Trophoblast cell (in vitro differentiated cells and primary cell): ENCODE results near the gene HOXA6.

Experiments used
- DNase-seq, 2 donors: peaks; one replicate each; pipeline ENCODE4 v3.0.0-alpha.2; 2016
- H2AFZ ChIP-seq: 2 replicates; pipeline ENCODE4 v1.6.1; 2013; ENCODE audit warnings: low read length, moderate library complexity, mild to moderate bottlenecking; ENCODE audit not compliant: insufficient read depth, poor library complexity
- H2AK5ac ChIP-seq: 2 replicates; pipeline ENCODE4 v1.6.1; 2013; ENCODE audit warnings: mild to moderate bottlenecking, low read length
- H2BK120ac ChIP-seq: 2 replicates; pipeline ENCODE4 v1.6.1; 2013; ENCODE audit warnings: low read length, mild to moderate bottlenecking, moderate library complexity; ENCODE audit not compliant: insufficient read depth, poor library complexity
- H2BK12ac ChIP-seq: 2 replicates; pipeline ENCODE4 v1.6.1; 2013; ENCODE audit warnings: mild to moderate bottlenecking, low read length, moderate library complexity
- H2BK5ac ChIP-seq: 2 replicates; pipeline ENCODE4 v1.6.1; 2013; ENCODE audit warnings: low read length, low read depth, moderate library complexity, mild to moderate bottlenecking; ENCODE audit not compliant: poor library complexity
- H3K14ac ChIP-seq: 2 replicates; pipeline ENCODE4 v1.6.1; 2013; ENCODE audit warnings: mild to moderate bottlenecking, low read length
- H3K18ac ChIP-seq: 2 replicates; pipeline ENCODE4 v1.6.1; 2013; ENCODE audit warnings: mild to moderate bottlenecking, low read length
- H3K23ac ChIP-seq: 2 replicates; pipeline ENCODE4 v1.6.1; 2013; ENCODE audit warnings: low read length
- H3K27ac ChIP-seq: 2 replicates; pipeline ENCODE4 v1.5.1; 2013; ENCODE audit warnings: low read depth, mild to moderate bottlenecking, inconsistent platforms, low read length, moderate library complexity
- H3K27me3 ChIP-seq: 2 replicates; pipeline ENCODE4 v1.6.1; 2013; ENCODE audit warnings: inconsistent platforms, mild to moderate bottlenecking, low read length, moderate library complexity; ENCODE audit not compliant: insufficient read depth
- H3K36me3 ChIP-seq, 2 experiments: 1 replicate in 1 of 2; 2 replicates in 1 of 2; pipeline ENCODE4 v1.6.1; 2013; ENCODE audit warnings: low read length in 2 of 2, mild to moderate bottlenecking in 2 of 2, moderate library complexity in 1 of 2; ENCODE audit not compliant: insufficient read depth in 2 of 2, control insufficient read depth in 1 of 2
- H3K4ac ChIP-seq: 2 replicates; pipeline ENCODE4 v1.6.1; 2013; ENCODE audit warnings: low read depth, mild to moderate bottlenecking, low read length, moderate library complexity
- H3K4me1 ChIP-seq, 2 experiments: 1 replicate in 1 of 2; 2 replicates in 1 of 2; pipeline ENCODE4 v1.6.1; 2013; ENCODE audit warnings: low read length in 2 of 2, mild to moderate bottlenecking in 2 of 2, moderate library complexity in 1 of 2; ENCODE audit not compliant: insufficient read depth in 2 of 2, control insufficient read depth in 1 of 2
- H3K4me2 ChIP-seq: 2 replicates; pipeline ENCODE4 v1.6.1; 2013; ENCODE audit warnings: inconsistent platforms, mild to moderate bottlenecking, low read length, moderate library complexity
- H3K4me3 ChIP-seq: 2 replicates; pipeline ENCODE4 v1.5.1; 2013; ENCODE audit warnings: mild to moderate bottlenecking, low read depth, low read length, inconsistent platforms
- H3K79me1 ChIP-seq: one replicate; pipeline ENCODE4 v1.6.1; 2013; ENCODE audit warnings: low read length
- H3K79me2 ChIP-seq: 2 replicates; pipeline ENCODE4 v1.6.1; 2013; ENCODE audit warnings: low read length, mild to moderate bottlenecking; ENCODE audit not compliant: control insufficient read depth, insufficient read depth, poor library complexity
- H3K9ac ChIP-seq: 2 replicates; pipeline ENCODE4 v1.6.1; 2013; ENCODE audit warnings: mild to moderate bottlenecking, low read length
- H3K9me3 ChIP-seq: 2 replicates; pipeline ENCODE4 v1.6.1; 2013; ENCODE audit warnings: low read depth, mild to moderate bottlenecking, control low read depth, inconsistent platforms, low read length; ENCODE audit not compliant: insufficient read depth
- H4K12ac ChIP-seq: 2 replicates; pipeline ENCODE4 v1.6.1; 2013; ENCODE audit warnings: low read depth, mild to moderate bottlenecking, low read length, moderate library complexity
- H4K8ac ChIP-seq: 2 replicates; pipeline ENCODE4 v1.6.1; 2013; ENCODE audit warnings: low read depth, mild to moderate bottlenecking, low read length, moderate library complexity
- H4K91ac ChIP-seq: one replicate; pipeline ENCODE4 v1.6.1; 2013; ENCODE audit warnings: low read depth, mild to moderate bottlenecking, low read length, moderate library complexity
- WGBS: extraction: QIAGEN DNeasy Blood & Tissue Kit; methylation state at CpG from one replicate; pipeline ENCODE4 v1.1.7; 2013; ENCODE audit warnings: missing lambda C conversion rate; ENCODE audit not compliant: insufficient read length, insufficient coverage; ENCODE audit errors: extremely low coverage; 5-methylcytosine and 5-hydroxymethylcytosine counted together

HOXA6 gene

GRCh38 chr7:27099453-27100370 is 47.9 kb downstream of the HOXA6 start:
- no peak overlapping the region for H3K4me2 ChIP-seq
- H3K27ac ChIP-seq, result no peak overlapping the region
- H3K36me3 ChIP-seq, result no peaks in the 10 kb centered on the region
- no peak overlapping the region for H3K9ac ChIP-seq
- H2BK5ac ChIP-seq, result no peak overlapping the region
- no peak overlapping the region for H3K14ac ChIP-seq
- H3K18ac ChIP-seq, result no peak overlapping the region
- H2AK5ac ChIP-seq, result no peak overlapping the region
- H4K12ac ChIP-seq, result no peak overlapping the region
- no peaks in the 10 kb centered on the region for H3K79me2 ChIP-seq
- H3K4me1 ChIP-seq, result peaks cover 11 to 12% of the 10 kb centered on the region in 2 experiments
- H4K8ac ChIP-seq, result no peak overlapping the region
- H3K9me3 ChIP-seq, result peaks cover 18% of the 10 kb centered on the region
- no peak overlapping the region for H3K4ac ChIP-seq
- no CpG with 5 or more reads among the region's 8 CpGs for WGBS
- DNase-seq, result no peak
- H2BK12ac ChIP-seq, result no peak overlapping the region
- no peak overlapping the region for H4K91ac ChIP-seq
- peaks cover 90% of the 10 kb centered on the region for H3K27me3 ChIP-seq
- H3K23ac ChIP-seq, result no peak overlapping the region
- H2BK120ac ChIP-seq, result no peak overlapping the region
- H3K4me3 ChIP-seq, result no peak overlapping the region
- H3K79me1 ChIP-seq, result no peaks in the 10 kb centered on the region
- no peak overlapping the region for H2AFZ ChIP-seq

- Histone ChIP-seq H3K18ac (no peak overlapping the region), H2BK12ac (no peak overlapping the region), H3K9me3 (peaks cover 17% of the 10 kb centered on the region), H3K9ac (no peak overlapping the region), H4K8ac (no peak overlapping the region), H3K27ac (no peak overlapping the region), H3K14ac (no peak overlapping the region), H3K27me3 (peaks cover 90% of the 10 kb centered on the region), H4K12ac (no peak overlapping the region), H2AFZ (no peak overlapping the region), H2AK5ac (no peak overlapping the region), H3K79me1 (no peaks in the 10 kb centered on the region), H4K91ac (no peak overlapping the region), H3K23ac (peak overlapping the region; percentile 40), H3K4me3 (no peak overlapping the region), H2BK120ac (no peak overlapping the region), H3K4ac (no peak overlapping the region), H3K36me3 (no peaks in the 10 kb centered on the region), H3K79me2 (no peaks in the 10 kb centered on the region), H3K4me1 (peaks cover 11 to 12% of the 10 kb centered on the region in 2 experiments), H3K4me2 (no peak overlapping the region), H2BK5ac (no peak overlapping the region)
- DNase-seq, result no peak
- no CpG with 5 or more reads among the region's 38 CpGs for WGBS
Observed at GRCh38 chr7:27098578-27099451, 48.8 kb downstream of the HOXA6 start.

- Histone ChIP-seq H3K4me1 (peaks cover 11 to 12% of the 10 kb centered on the region in 2 experiments), H3K79me1 (no peaks in the 10 kb centered on the region), H3K4ac (no peak overlapping the region), H3K4me2 (no peak overlapping the region), H3K27me3 (peaks cover 85% of the 10 kb centered on the region), H4K8ac (no peak overlapping the region), H3K23ac (no peak overlapping the region), H3K9ac (no peak overlapping the region), H3K79me2 (no peaks in the 10 kb centered on the region), H2BK12ac (no peak overlapping the region), H2BK5ac (no peak overlapping the region), H3K27ac (no peak overlapping the region), H3K18ac (no peak overlapping the region), H3K4me3 (no peak overlapping the region), H2BK120ac (no peak overlapping the region), H4K91ac (no peak overlapping the region), H2AFZ (no peak overlapping the region), H3K36me3 (no peaks in the 10 kb centered on the region), H4K12ac (no peak overlapping the region), H3K14ac (no peak overlapping the region), H3K9me3 (peaks cover 16% of the 10 kb centered on the region), H2AK5ac (no peak overlapping the region)
- DNase-seq, result no peak
- no CpG with 5 or more reads among the region's 35 CpGs for WGBS
Observed at GRCh38 chr7:27097686-27098577, 49.6 kb downstream of the HOXA6 start.
